HepG2 (cell line): ENCODE results near the gene OR6N1. TPM values are rescaled to one million over a fixed set of nuclear protein-coding genes. Genes with fewer than 3 reads are reported as not detected.

Experiments used
- ATAC-seq: fragments of 200-7000 bp; cut with Tn5 transposase; 3 replicates; pipeline ENCODE4 v1.9.1; 2020; ENCODE audit warnings: mild to moderate bottlenecking, moderate library complexity
- BruUV-seq: library from RNA; stranded (reverse); fragments of 400-500 nt; replicated peaks from 2 replicates; lab custom pipeline; 2021; lab: Mats Ljungman, UMichigan
- CTCF ChIA-PET: fragments of 300-600 bp; formaldehyde crosslinking; extraction: SDS; loops from one replicate; lab custom pipeline; 2021; ENCODE audit warnings: low total read pairs, inconsistent platforms, low intra/inter-chr PET ratio; lab: Yijun Ruan, JAX
- POLR2A ChIA-PET: fragments of 350-600 bp; sonication (Branson Sonifier 250); formaldehyde crosslinking; loops from one replicate; lab custom pipeline; 2020; ENCODE audit warnings: antibody characterized with exemption, inconsistent platforms; lab: Yijun Ruan, JAX
- DNase-seq: peaks from one replicate; pipeline ENCODE4 v3.0.0-alpha.2; 2015; ENCODE audit warnings: low spot score
- FAIRE-seq: peaks from 3 replicates; lab custom pipeline; 2011; peaks lifted over from hg19 to GRCh38; lab: Jason Lieb, UNC
- H2AFZ ChIP-seq: one replicate; pipeline ENCODE4 v1.6.1; 2011; ENCODE audit warnings: low read length, inconsistent platforms
- H3K27ac ChIP-seq: fragments of 300-600 bp; 3 replicates; pipeline ENCODE4 v1.8.0; 2011; ENCODE audit warnings: mixed run types, mild to moderate bottlenecking, mixed read lengths, low read length, inconsistent platforms; ENCODE audit not compliant: insufficient read depth; ENCODE audit errors: extremely low read length
- H3K27me3 ChIP-seq, 2 experiments: fragments of 200-600 bp in 1 of 2; 2 replicates in 1 of 2; 3 replicates in 1 of 2; pipeline versions ENCODE4 v1.6.0 to v1.8.0; 2011; ENCODE audit warnings: low read length in 2 of 2, mild to moderate bottlenecking in 2 of 2, moderate library complexity in 2 of 2, inconsistent platforms in 1 of 2; ENCODE audit not compliant: insufficient read depth in 2 of 2, control insufficient read depth in 1 of 2
- H3K36me3 ChIP-seq, 2 experiments: fragments of 200-600 bp in 1 of 2; replicated peaks in 1 of 2; 2 replicates in 1 of 2; 3 replicates in 1 of 2; pipeline versions ENCODE4 v1.5.1 to v1.8.0; 2011; ENCODE audit warnings: low read length in 2 of 2, inconsistent platforms in 1 of 2; ENCODE audit not compliant: insufficient read depth in 2 of 2, control insufficient read depth in 1 of 2
- H3K4me1 ChIP-seq: 2 replicates; pipeline ENCODE4 v1.5.1; 2012; ENCODE audit warnings: low read length, inconsistent platforms; ENCODE audit not compliant: insufficient read depth
- H3K4me2 ChIP-seq: 2 replicates; pipeline ENCODE4 v1.6.0; 2011; ENCODE audit warnings: low read depth, low read length, inconsistent platforms
- H3K4me3 ChIP-seq, 3 experiments: fragments of 200-600 bp in 1 of 3; sonication (generic), shearing (Covaris generic) in 1 of 3; replicated peaks in 1 of 3; 2 replicates each; pipeline ENCODE4 v1.5.1; 2011 to 2016; ENCODE audit warnings: low read length in 3 of 3, inconsistent platforms in 2 of 3, low read depth in 2 of 3, mild to moderate bottlenecking in 2 of 3, control low read depth in 1 of 3, mixed read lengths in 1 of 3; ENCODE audit not compliant: insufficient read depth in 1 of 3
- H3K79me2 ChIP-seq: one replicate; pipeline ENCODE4 v1.6.1; 2011; ENCODE audit warnings: low read length, inconsistent platforms; ENCODE audit not compliant: insufficient read depth
- H3K9ac ChIP-seq: 2 replicates; pipeline ENCODE4 v1.6.0; 2011; ENCODE audit warnings: mild to moderate bottlenecking, low read depth, low read length, inconsistent platforms; ENCODE audit not compliant: insufficient read depth
- H3K9me3 ChIP-seq: 2 replicates; pipeline ENCODE4 v1.5.1; 2012; ENCODE audit warnings: mild to moderate bottlenecking, low read length
- H4K20me1 ChIP-seq: 2 replicates; pipeline ENCODE4 v1.6.0; 2011; ENCODE audit warnings: inconsistent platforms, mild to moderate bottlenecking, low read length, moderate library complexity; ENCODE audit not compliant: insufficient read depth
- CBX1 ChIP-seq: IDR thresholded peaks from one replicate; pipeline ENCODE4 v1.6.1; 2016; ENCODE audit warnings: antibody characterized with exemption, low read depth
- GPBP1L1 ChIP-seq: sonication (generic); formaldehyde crosslinking; IDR thresholded peaks from 2 replicates; pipeline ENCODE4 v1.5.0; 2020; ENCODE audit warnings: mild to moderate bottlenecking, missing genetic modification reagents
- LBX2 ChIP-seq: sonication (generic); formaldehyde crosslinking; IDR thresholded peaks from 2 replicates; pipeline ENCODE4 v1.5.0; 2020; ENCODE audit warnings: missing genetic modification reagents, mild to moderate bottlenecking, borderline replicate concordance
- MIER2 ChIP-seq: IDR thresholded peaks from 2 replicates; pipeline ENCODE4 v1.6.1; 2016; ENCODE audit warnings: missing biosample characterization, missing genetic modification reagents
- NFKBIZ ChIP-seq: IDR thresholded peaks from 2 replicates; pipeline ENCODE4 v1.6.1; 2018; ENCODE audit warnings: missing genetic modification reagents, missing compliant biosample characterization
- PCBP1 ChIP-seq: fragments of 200-400 bp; formaldehyde crosslinking; IDR thresholded peaks from 2 replicates; pipeline ENCODE4 v1.6.1; 2017; ENCODE audit warnings: mild to moderate bottlenecking, low read depth, low read length, borderline replicate concordance
- POGZ ChIP-seq: sonication (generic); formaldehyde crosslinking; IDR thresholded peaks from 2 replicates; pipeline ENCODE4 v1.4.0; 2020; ENCODE audit warnings: mild to moderate bottlenecking, missing genetic modification reagents
- PRDM10 ChIP-seq: sonication (generic); formaldehyde crosslinking; IDR thresholded peaks from 2 replicates; pipeline ENCODE4 v1.4.0; 2020; ENCODE audit warnings: low read depth, missing genetic modification reagents
- RARG ChIP-seq: sonication (generic); formaldehyde crosslinking; IDR thresholded peaks from 2 replicates; pipeline ENCODE4 v1.4.0; 2020; ENCODE audit warnings: low read depth, mild to moderate bottlenecking, missing genetic modification reagents
- SIX1 ChIP-seq: sonication (generic); formaldehyde crosslinking; IDR thresholded peaks from 2 replicates; pipeline ENCODE4 v1.4.0; 2020; ENCODE audit warnings: missing genetic modification reagents, borderline replicate concordance
- SP2 ChIP-seq: sonication (generic); formaldehyde crosslinking; IDR thresholded peaks from 2 replicates; pipeline ENCODE4 v1.5.1; 2020; ENCODE audit warnings: mild to moderate bottlenecking, missing genetic modification reagents
- THAP11 ChIP-seq: IDR thresholded peaks from 2 replicates; pipeline ENCODE4 v1.6.1; 2016; ENCODE audit warnings: missing biosample characterization, missing genetic modification reagents
- ZBTB26 ChIP-seq: IDR thresholded peaks from 2 replicates; pipeline ENCODE4 v1.6.1; 2016; ENCODE audit warnings: missing compliant biosample characterization, missing genetic modification reagents, borderline replicate concordance
- ZBTB3 ChIP-seq: sonication (generic); formaldehyde crosslinking; IDR thresholded peaks from 2 replicates; pipeline ENCODE4 v1.4.0; 2020; ENCODE audit warnings: low read depth, mild to moderate bottlenecking, moderate library complexity, missing genetic modification reagents, borderline replicate concordance
- ZFX ChIP-seq: sonication (generic); formaldehyde crosslinking; IDR thresholded peaks from 2 replicates; pipeline ENCODE4 v1.4.0; 2020; ENCODE audit warnings: mild to moderate bottlenecking, low read depth, missing genetic modification reagents, moderate library complexity
- ZNF121 ChIP-seq: sonication (generic); formaldehyde crosslinking; IDR thresholded peaks from 2 replicates; pipeline ENCODE4 v1.5.0; 2020; ENCODE audit warnings: mild to moderate bottlenecking, missing genetic modification reagents
- ZNF234 ChIP-seq: sonication (generic); formaldehyde crosslinking; conservative IDR thresholded peaks from 2 replicates; pipeline ENCODE4 v1.5.1; 2020; ENCODE audit warnings: mild to moderate bottlenecking, missing genetic modification reagents
- ZNF615 ChIP-seq: sonication (generic); formaldehyde crosslinking; IDR thresholded peaks from 2 replicates; pipeline ENCODE4 v1.5.0; 2020; ENCODE audit warnings: mild to moderate bottlenecking, missing genetic modification reagents, borderline replicate concordance
- ZNF709 ChIP-seq: sonication (generic); formaldehyde crosslinking; IDR thresholded peaks from 2 replicates; pipeline ENCODE4 v1.5.0; 2020; ENCODE audit warnings: mild to moderate bottlenecking, missing genetic modification reagents
- ZNF740 ChIP-seq: sonication (generic); formaldehyde crosslinking; IDR thresholded peaks from 2 replicates; pipeline ENCODE4 v1.4.0; 2020; ENCODE audit warnings: missing genetic modification reagents
- WGBS: methylation state at CpG from one replicate; pipeline ENCODE4 v1.1.6; 2017; ENCODE audit warnings: low lambda C conversion rate; 5-methylcytosine and 5-hydroxymethylcytosine counted together
- in situ Hi-C: cut with HindIII; loops from 2 replicates; pipeline ENCODE4 v1.10.0; 2017; ENCODE audit warnings: low pct_unique_long_range_greater_than_20kb; ENCODE audit not compliant: extremely low pct_ligation_motif_present
- intact Hi-C: fragments of 100-400 bp; cut with micrococcal nuclease; formaldehyde crosslinking; loops from one replicate; pipeline ENCODE4 v1.10.0; 2022; ENCODE audit not compliant: unreplicated experiment
- polyA plus RNA-seq, 8 experiments: library from polyadenylated mRNA; depleted of rRNA in 3 of 8; stranded (reverse) in 7 of 8; unstranded in 1 of 8; fragments of >200 nt; fragmentation: Illumina TruSeq in 4 of 8; extraction: Trizol in 4 of 8; gene quantifications; 2 replicates each; pipeline versions ENCODE4 v1.2.1 to v1.2.3, GENCODE V29; 2011 to 2016; ENCODE audit warnings: low read depth in 4 of 8, missing spikeins in 1 of 8, mixed read lengths in 1 of 8; ENCODE audit not compliant: insufficient read depth in 1 of 8
- total RNA-seq, 5 experiments: library from RNA; depleted of rRNA; stranded (reverse); fragments of >200 nt; fragmentation: Illumina TruSeq; extraction: Trizol; gene quantifications; 2 replicates each; pipeline ENCODE4 v1.2.3, GENCODE V29; 2016; ENCODE audit warnings: low read depth in 1 of 5

The OR6N1 gene
- total and polyA plus RNA-seq, 2 of the 13 experiments (the other 11 are each of a cell fraction or from before 2014, with no cell fraction given): not detected

GRCh38 chr1:158810311-158810710 is 38.3 kb upstream of the OR6N1 start:
- ATAC-seq: no peak
- H3K4me3 ChIP-seq: no peak overlapping the region
- no peak for FAIRE-seq
- TF ChIP-seq NFKBIZ (CRISPR knock-in tag): no peak
- TF ChIP-seq ZNF121 (CRISPR knock-in tag): no peak
- TF ChIP-seq ZNF234 (CRISPR knock-in tag): no peak
- TF ChIP-seq POGZ: no peak
- TF ChIP-seq PCBP1: no peak
- no peak for TF ChIP-seq RARG (CRISPR knock-in tag)
- TF ChIP-seq ZBTB3 (CRISPR knock-in tag): no peak
- no peak for TF ChIP-seq MIER2 (CRISPR knock-in tag)
- no peak for TF ChIP-seq GPBP1L1 (CRISPR knock-in tag)
- TF ChIP-seq ZFX (CRISPR knock-in tag): no peak
- no peak for TF ChIP-seq PRDM10 (CRISPR knock-in tag)
- TF ChIP-seq ZNF709 (CRISPR knock-in tag): no peak
- no peak for TF ChIP-seq LBX2
- TF ChIP-seq ZNF740 (CRISPR knock-in tag): no peak
- no peak for TF ChIP-seq THAP11 (CRISPR knock-in tag)
- no peak for TF ChIP-seq CBX1
- no peak for TF ChIP-seq ZBTB26 (CRISPR knock-in tag)
- no peak for TF ChIP-seq ZNF615 (CRISPR knock-in tag)
- no peak for TF ChIP-seq SP2
- TF ChIP-seq SIX1 (CRISPR knock-in tag): no peak
- TF ChIP-seq, all 625 proteins: peak for 0
- H3K4me2 ChIP-seq: no peak overlapping the region
- H3K4me1 ChIP-seq: no peaks in the 10 kb centered on the region
- intact Hi-C loops (no loop called here), in situ Hi-C loops (no loop called here)
- H3K27ac ChIP-seq: no peak overlapping the region
- WGBS: 1% methylated on average over 4 of the region's 4 CpGs
- no peak overlapping the region for H2AFZ ChIP-seq
- H3K36me3 ChIP-seq: no peaks in the 10 kb centered on the region
- POLR2A ChIA-PET: no interaction called here
- no peaks in the 10 kb centered on the region for H3K27me3 ChIP-seq
- CTCF ChIA-PET: no interaction called here
- H3K9me3 ChIP-seq: peaks cover 26% of the 10 kb centered on the region; the same call in 1 of the 2 replicates
- H3K9ac ChIP-seq: no peak overlapping the region
- no peak for DNase-seq
- no peaks in the 10 kb centered on the region for H3K79me2 ChIP-seq
- no TSS peak for BruUV-seq
- no peaks in the 10 kb centered on the region for H4K20me1 ChIP-seq
